ENCODE data around the gene PIGV.

- no peak for TF ChIP-seq POLR2A (IDR thresholded peaks at IDR 0.05)
- TF ChIP-seq, protein P1, sequence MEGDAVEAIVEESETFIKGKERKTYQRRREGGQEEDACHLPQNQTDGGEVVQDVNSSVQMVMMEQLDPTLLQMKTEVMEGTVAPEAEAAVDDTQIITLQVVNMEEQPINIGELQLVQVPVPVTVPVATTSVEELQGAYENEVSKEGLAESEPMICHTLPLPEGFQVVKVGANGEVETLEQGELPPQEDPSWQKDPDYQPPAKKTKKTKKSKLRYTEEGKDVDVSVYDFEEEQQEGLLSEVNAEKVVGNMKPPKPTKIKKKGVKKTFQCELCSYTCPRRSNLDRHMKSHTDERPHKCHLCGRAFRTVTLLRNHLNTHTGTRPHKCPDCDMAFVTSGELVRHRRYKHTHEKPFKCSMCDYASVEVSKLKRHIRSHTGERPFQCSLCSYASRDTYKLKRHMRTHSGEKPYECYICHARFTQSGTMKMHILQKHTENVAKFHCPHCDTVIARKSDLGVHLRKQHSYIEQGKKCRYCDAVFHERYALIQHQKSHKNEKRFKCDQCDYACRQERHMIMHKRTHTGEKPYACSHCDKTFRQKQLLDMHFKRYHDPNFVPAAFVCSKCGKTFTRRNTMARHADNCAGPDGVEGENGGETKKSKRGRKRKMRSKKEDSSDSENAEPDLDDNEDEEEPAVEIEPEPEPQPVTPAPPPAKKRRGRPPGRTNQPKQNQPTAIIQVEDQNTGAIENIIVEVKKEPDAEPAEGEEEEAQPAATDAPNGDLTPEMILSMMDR (IDR thresholded peaks at IDR 0.05), result no peak
Measured at GRCh38 chr1:26748351-26748750, 39.4 kb upstream of the PIGV start.

Measured in stomach (tissue), 4 donors.